Activated naive CD4-positive, alpha-beta T cell treated with anti-CD3 and anti-CD28 coated beads, Interleukin-2, amount 50 U/mL, for 24 hours (primary cell): ENCODE results near the gene PLEKHA1.
A peak's percentile ranks its signal among the peaks of the same experiment; 100 is the strongest.

Experiments
- H3K27ac Mint-ChIP-seq: one replicate; pipeline ENCODE4 v1.8.0; 2021; ENCODE audit warnings: mild to moderate bottlenecking, mixed read lengths
- H3K27me3 Mint-ChIP-seq: one replicate; pipeline ENCODE4 v1.8.0; 2021; ENCODE audit warnings: mixed read lengths
- H3K36me3 Mint-ChIP-seq: one replicate; pipeline ENCODE4 v1.8.0; 2021; ENCODE audit warnings: mixed read lengths
- H3K4me1 Mint-ChIP-seq: one replicate; pipeline ENCODE4 v1.8.0; 2021; ENCODE audit warnings: mixed read lengths
- H3K4me3 Mint-ChIP-seq: one replicate; pipeline ENCODE4 v1.8.0; 2021; ENCODE audit warnings: mild to moderate bottlenecking, mixed read lengths
- H3K9me3 Mint-ChIP-seq: one replicate; pipeline ENCODE4 v1.8.0; 2021; ENCODE audit warnings: mixed read lengths

The PLEKHA1 gene

DNA sequence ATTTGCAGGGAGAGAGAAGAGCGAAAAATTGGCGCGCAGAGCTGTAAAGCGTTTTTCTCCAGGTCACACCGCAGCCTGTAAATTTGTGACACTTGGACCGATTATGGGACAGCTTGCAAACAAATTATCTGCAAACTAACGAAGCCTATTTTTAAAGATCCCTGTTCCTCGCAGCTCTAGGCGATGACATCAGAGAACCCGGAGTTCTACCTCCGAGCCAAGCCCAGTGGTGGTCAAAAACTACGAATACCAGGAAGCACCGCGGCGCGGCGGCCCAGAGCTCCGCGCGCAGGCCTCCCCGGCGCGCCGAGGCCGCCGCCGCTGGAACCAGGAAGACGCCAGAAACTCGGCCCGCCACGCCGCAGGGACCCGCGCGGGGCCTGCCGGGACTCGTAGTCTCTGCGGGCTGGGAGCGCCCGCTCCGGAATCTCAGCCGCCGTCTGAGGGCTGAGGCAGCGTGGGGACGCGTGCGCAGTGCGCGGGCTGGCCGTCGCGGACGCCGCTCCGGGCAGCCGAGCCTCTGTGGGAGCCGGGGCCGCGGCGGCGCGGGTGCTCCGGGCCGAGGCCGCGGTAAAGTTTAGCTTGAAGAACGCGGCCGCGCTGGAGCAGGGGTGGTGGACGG lies at the start of gene PLEKHA1:
PLEKHA1 (plus strand) TSS at position 472 of the 622 bp plus-strand sequence. CDS start 18,493 bp downstream, outside the sequence.
- H3K4me3 Mint-ChIP-seq, result peak within 1 kb of the TSS; percentile 95
- H3K36me3 Mint-ChIP-seq, result no peaks in the 10 kb centered on the region
- H3K9me3 Mint-ChIP-seq, result no peaks in the 10 kb centered on the region
- peaks cover 52% of the 10 kb centered on the region for H3K4me1 Mint-ChIP-seq
- H3K27me3 Mint-ChIP-seq, result no peaks in the 10 kb centered on the region
- H3K27ac Mint-ChIP-seq, result peak within 1 kb of the TSS; percentile 99

DNA sequence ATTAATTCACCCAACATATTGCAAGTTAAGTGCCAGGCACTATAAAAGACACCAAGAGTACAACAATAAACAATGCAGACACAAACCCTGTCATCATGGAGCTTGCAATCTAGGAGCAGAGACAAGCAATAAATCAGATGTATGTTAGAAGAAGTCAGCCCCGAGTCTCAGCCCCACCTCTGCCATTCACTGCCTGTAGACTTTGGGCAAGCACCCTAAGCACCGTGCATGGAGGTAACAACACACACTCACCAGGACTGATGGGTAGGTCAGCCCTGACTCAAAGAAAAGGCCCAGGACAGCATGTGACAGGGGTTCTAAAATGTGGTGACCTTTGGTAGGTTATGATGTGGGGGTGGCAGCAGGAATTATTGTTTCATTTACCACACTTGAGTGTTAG lies 49.3 kb upstream of the PLEKHA1 start:
- H3K4me3 Mint-ChIP-seq, result no peak overlapping the region
- no peaks in the 10 kb centered on the region for H3K4me1 Mint-ChIP-seq
- H3K36me3 Mint-ChIP-seq, result no peaks in the 10 kb centered on the region
- H3K27me3 Mint-ChIP-seq, result peaks cover 12% of the 10 kb centered on the region
- no peaks in the 10 kb centered on the region for H3K9me3 Mint-ChIP-seq
- H3K27ac Mint-ChIP-seq, result no peak overlapping the region

DNA sequence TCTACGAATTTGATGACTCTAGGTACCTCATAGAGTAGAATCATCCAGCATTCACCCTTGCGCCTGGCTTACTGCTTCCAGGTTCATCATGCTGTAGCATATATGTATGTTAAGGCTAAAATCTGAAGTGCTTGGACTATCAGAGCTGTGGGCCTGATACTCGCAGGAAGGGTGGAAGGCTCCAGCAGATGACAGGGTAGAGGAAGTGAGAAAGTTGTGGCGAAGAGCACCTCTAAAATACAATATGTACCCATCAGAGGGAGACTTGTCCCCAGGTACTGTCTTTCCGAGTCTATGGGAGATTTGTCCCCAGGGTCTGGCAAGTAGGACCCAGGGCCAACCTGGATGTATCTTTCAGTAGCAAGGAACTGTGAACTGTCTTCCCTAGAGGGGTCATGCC lies 48.1 kb upstream of the PLEKHA1 start:
- H3K27me3 Mint-ChIP-seq, result peaks cover 15% of the 10 kb centered on the region
- no peaks in the 10 kb centered on the region for H3K4me1 Mint-ChIP-seq
- H3K27ac Mint-ChIP-seq, result no peak overlapping the region
- H3K4me3 Mint-ChIP-seq, result no peak overlapping the region
- no peaks in the 10 kb centered on the region for H3K36me3 Mint-ChIP-seq
- H3K9me3 Mint-ChIP-seq, result no peaks in the 10 kb centered on the region

DNA sequence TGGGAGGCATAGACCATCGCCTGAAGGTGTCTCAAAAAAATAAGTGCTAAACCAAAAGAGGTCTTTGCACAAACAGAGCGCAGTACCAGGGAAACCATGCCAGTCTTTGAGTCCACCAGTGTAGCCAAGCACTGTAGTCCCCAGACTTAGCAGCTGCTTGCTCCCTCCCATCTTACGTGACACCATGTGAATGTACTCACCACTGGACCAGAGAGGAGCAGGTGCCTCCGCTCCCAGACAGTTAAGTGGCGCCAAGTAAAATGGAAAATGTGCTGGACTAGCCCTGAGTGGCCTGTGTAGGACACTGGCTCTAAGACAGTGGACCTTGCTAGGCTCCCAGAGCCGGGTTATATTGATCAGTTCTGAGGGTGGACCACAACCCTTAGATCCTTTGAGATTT lies 47.7 kb upstream of the PLEKHA1 start:
- no peak overlapping the region for H3K4me3 Mint-ChIP-seq
- H3K36me3 Mint-ChIP-seq, result no peaks in the 10 kb centered on the region
- H3K27me3 Mint-ChIP-seq, result peaks cover 15% of the 10 kb centered on the region
- no peaks in the 10 kb centered on the region for H3K4me1 Mint-ChIP-seq
- no peak overlapping the region for H3K27ac Mint-ChIP-seq
- H3K9me3 Mint-ChIP-seq, result no peaks in the 10 kb centered on the region

DNA sequence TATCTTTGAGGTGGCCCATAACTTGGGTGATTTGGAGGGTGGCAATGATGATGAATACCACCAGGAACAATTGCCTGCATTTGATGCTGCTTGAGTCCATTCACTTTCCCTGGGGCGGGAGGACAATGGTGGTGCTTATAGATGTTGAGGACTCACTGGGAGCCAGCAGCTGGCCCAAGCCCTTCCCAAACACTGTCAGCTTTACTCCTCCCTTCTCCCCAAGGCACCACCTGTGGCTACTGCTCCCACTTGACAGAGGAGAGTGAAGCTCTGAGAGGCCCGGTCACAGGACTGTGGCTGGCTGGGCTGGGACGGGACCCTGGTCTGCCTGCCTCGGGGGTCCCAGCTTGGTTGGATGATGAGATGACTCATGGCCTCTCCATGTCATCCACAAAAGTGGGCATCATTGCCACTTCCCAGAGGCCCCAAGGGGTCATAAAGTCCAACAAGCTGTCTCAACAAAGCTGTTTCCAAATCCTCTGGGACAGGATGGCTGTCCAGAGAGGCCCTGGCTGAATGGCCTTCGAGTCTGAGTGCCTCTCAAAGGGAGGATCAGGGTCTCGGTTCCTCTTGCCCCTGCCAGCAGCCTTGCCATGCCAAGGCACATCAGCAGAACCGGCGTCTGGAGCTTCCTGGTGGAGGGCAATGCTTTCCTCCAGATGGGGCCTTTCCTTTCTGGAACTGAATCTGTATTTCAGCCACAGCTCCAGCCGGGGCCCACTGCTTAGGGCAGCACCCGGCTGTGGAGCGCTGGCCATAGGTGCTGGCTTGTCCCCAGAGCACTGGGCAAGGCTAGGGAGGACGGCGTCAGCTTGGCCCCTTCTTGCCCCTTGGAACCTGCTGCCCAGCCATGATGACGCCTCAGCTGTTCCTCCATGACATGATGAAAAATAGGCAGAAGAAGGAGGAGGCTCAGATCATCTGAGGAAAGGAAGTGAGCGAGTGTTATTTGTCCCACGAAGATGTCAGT lies 47.0 kb upstream of the PLEKHA1 start:
- H3K4me1 Mint-ChIP-seq, result no peaks in the 10 kb centered on the region
- no peak overlapping the region for H3K4me3 Mint-ChIP-seq
- H3K27me3 Mint-ChIP-seq, result peaks cover 15% of the 10 kb centered on the region
- no peaks in the 10 kb centered on the region for H3K9me3 Mint-ChIP-seq
- no peaks in the 10 kb centered on the region for H3K36me3 Mint-ChIP-seq
- no peak overlapping the region for H3K27ac Mint-ChIP-seq

DNA sequence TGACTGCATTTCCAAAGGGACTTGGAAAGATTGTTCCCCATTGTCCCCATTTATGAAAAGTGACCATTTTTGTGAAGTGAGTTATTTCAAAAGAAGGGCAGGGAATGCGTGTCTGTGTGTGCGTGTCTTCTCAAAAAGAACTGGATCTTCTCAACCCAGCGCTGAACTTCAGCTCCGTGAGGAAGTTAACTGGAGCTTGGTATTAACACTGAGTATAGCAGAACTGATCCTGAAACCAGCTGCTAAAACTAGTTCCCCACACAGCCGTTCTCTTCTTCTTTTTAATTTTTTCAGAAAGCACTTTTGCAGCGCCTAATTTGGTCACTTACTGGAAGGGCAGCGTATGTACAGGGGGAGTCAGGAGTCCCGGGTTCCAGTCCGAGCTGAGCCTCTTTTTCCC lies 45.8 kb upstream of the PLEKHA1 start:
- H3K4me1 Mint-ChIP-seq, result no peaks in the 10 kb centered on the region

DNA sequence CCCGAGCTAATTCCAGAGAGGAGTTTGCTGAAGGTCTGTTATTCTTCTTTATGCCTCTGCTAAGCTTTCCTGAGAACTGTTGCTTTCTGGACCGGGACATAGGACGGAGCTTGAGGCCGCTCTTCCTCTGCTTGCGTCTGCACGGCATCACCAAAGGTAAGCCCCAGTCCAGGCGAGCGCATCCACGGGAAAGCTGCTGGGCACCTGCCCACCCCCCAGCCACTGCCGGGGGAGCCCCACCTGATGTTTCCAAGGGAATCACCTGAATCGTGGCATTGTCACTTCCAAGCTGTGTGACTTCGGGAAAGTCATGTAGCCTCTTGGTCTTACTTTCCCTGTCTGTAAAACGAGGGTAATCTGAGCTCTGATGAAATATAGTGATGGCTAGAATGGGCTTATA lies 45.1 kb upstream of the PLEKHA1 start:
- Mint-ChIP-seq H3K4me3 (no peak overlapping the region), H3K36me3 (no peaks in the 10 kb centered on the region), H3K9me3 (no peaks in the 10 kb centered on the region), H3K4me1 (no peaks in the 10 kb centered on the region), H3K27me3 (peaks cover 7% of the 10 kb centered on the region), H3K27ac (no peak overlapping the region)

More for the DNA sequence above, 45.8 kb upstream of the PLEKHA1 start:
- Mint-ChIP-seq H3K36me3 (no peaks in the 10 kb centered on the region), H3K27ac (no peak overlapping the region), H3K9me3 (no peaks in the 10 kb centered on the region), H3K4me3 (no peak overlapping the region), H3K27me3 (peaks cover 7% of the 10 kb centered on the region)

DNA sequence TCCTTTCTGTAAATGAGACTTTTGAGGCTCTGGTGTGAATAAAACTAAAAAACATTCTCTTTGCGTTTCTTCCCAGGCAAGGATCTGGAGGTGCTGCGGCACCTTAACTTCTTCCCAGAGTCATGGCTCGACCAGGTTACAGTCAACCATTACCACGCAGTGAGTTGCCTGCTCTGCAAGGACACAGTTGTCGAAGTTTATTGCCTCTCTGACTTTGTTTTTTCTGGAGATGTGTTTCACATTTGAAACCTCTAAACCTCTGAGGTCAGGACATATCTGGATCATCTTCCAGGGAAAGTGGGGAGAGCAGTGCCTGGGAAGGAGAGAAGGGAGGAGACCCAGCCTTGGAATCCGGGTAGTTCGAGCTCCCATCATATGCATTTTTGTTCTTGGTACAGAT lies 43.4 kb upstream of the PLEKHA1 start:
- Mint-ChIP-seq H3K27ac (no peak overlapping the region), H3K4me3 (no peak overlapping the region), H3K36me3 (no peaks in the 10 kb centered on the region), H3K4me1 (no peaks in the 10 kb centered on the region), H3K9me3 (no peaks in the 10 kb centered on the region), H3K27me3 (peaks cover 5% of the 10 kb centered on the region)

DNA sequence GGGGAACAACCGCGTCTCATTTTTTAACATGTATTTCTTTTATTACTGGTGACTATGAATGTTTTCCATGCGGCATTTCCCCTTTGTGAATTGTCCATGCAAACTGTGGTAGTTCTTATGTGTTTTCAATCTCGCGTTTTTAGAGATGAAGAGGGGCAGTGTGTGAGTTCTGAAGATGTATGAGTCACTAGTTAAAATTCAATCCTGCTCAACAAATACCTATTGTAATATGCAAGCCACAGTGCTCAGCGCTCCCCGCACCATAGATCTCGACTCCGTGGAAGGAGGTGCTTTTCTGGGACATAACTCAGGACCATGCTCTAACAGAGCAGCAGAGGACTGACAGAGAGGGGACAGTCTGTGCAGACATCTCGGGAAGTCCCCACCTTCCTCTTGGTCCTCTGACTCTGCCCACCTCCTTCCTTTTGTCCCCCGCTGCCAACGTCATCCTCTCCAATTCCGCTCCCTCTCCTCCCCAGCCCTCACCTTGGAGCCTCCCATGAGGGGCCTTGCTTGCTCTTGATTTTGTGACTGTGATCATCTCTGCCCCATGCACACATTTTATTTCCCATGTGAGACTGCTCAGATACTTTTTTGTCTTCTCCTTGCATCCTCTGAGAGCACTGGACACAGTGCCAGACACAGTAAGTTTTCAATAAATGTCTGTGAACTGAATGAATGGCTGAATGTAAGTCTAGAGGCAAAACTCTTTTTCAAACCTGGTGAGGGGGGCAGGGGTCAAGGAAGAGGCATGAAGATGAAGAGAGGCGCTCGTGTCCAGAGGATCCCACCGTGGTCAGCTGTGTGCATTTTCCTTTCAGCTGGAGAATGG lies 42.7 kb upstream of the PLEKHA1 start:
- no peaks in the 10 kb centered on the region for H3K4me1 Mint-ChIP-seq
- H3K4me3 Mint-ChIP-seq, result no peak overlapping the region
- peaks cover 5% of the 10 kb centered on the region for H3K27me3 Mint-ChIP-seq
- no peaks in the 10 kb centered on the region for H3K36me3 Mint-ChIP-seq
- H3K9me3 Mint-ChIP-seq, result no peaks in the 10 kb centered on the region
- no peak overlapping the region for H3K27ac Mint-ChIP-seq

DNA sequence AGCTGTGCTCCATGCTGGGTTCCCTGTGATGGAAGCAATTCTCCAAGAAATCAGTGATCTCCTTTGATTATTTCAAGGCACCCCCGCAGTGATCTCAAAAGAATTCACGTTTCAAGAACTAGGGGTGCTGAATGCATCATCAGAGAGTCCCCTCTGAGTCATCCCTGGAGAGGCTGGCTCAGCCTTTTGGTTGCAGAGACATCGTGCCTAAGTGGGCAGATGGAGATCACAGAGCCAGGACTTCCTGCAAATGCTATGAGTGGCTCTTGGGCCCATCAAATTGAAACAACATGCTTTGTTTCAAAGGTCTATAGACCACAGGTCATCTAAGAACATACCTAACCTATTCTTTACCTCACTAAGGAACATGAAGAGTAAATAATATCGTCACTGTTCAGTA lies 41.5 kb upstream of the PLEKHA1 start:
- Mint-ChIP-seq H3K27me3 (peaks cover 5% of the 10 kb centered on the region), H3K4me1 (no peaks in the 10 kb centered on the region), H3K9me3 (no peaks in the 10 kb centered on the region), H3K27ac (no peak overlapping the region), H3K4me3 (no peak overlapping the region), H3K36me3 (no peaks in the 10 kb centered on the region)

DNA sequence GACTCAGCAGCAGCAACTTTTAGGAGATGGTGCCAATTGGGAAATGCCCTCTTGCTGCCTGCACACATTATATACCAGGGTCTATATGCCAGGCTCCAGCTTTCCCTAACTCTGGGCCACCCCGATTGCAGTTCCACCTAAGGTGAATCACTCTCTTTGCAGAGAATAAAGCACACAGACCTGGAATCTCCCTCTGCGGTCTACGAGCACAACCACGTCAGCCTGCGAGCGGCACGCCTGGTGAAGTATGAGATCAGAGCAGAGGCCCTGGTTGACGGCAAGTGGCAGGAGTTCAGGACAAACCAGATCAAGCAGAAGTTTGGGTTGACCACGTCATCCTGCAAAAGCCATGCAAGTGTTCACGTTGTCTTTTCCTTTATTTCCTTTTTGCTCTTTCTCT lies 38.2 kb upstream of the PLEKHA1 start:
- Mint-ChIP-seq H3K27me3 (peaks cover 2% of the 10 kb centered on the region), H3K9me3 (no peaks in the 10 kb centered on the region), H3K36me3 (no peaks in the 10 kb centered on the region), H3K4me3 (no peak overlapping the region), H3K4me1 (no peaks in the 10 kb centered on the region), H3K27ac (no peak overlapping the region)

DNA sequence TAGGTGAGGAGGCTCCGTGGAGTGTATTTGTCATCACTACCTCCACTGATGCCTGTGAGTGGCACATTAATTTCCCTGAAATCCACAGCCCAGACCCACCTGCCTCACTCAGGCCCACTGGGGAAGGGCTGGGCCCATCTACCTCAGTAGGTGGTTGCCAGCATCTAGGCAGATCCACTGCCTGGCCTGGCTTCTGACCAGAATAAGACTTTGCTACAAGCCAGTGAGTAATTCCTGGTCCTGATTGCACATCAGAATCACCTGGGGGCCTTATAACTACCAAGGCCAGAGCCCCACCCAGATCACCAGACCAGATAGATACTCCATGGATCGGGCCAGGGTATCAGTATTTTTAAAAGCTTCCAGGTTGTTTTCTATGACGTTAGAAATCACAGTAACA lies 37.5 kb upstream of the PLEKHA1 start:
- Mint-ChIP-seq H3K4me1 (no peaks in the 10 kb centered on the region), H3K4me3 (no peak overlapping the region), H3K36me3 (no peaks in the 10 kb centered on the region), H3K9me3 (no peaks in the 10 kb centered on the region), H3K27ac (no peak overlapping the region), H3K27me3 (peaks cover under 1% of the 10 kb centered on the region)

DNA sequence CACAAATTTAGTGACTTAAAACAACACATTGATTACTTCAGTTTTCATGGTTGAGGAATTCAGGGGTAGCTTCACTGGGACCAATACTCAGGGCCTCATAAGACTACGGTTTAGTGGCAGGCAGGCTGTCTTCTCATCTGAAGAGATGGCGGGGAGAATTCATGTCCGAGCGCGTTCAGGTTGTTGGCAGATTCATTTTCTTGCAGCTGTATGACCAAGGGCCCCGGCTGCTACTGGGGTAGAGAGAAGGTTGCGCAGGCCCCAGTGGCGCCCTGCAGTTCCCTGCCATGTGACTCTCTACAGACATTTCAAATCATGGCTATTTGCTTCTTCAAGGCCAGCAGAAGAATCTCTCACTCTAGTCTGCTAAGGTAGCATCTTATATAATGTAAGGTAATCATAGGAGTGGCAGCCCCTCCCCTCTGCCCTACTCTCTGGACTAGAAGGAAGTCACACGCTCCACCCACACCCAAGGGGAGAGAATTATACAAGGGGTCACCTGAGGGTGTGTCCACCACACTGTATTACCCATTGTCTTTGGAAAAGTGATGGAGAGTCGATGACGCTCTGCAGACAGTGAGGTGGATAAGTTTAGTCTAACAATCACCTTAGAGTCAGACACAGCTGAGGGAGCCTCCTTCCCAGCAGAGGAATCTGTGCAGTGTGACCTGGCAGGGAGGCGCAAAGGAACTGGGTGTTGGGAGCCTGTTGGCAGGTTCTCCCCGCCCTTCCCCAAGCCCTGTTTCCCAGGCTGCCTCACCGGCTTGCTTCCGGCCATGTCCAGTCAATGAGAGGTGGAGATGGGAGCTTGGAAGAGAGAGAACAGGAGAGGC lies 35.7 kb upstream of the PLEKHA1 start:
- no peaks in the 10 kb centered on the region for H3K36me3 Mint-ChIP-seq
- no peaks in the 10 kb centered on the region for H3K27me3 Mint-ChIP-seq
- H3K27ac Mint-ChIP-seq, result no peak overlapping the region
- H3K4me1 Mint-ChIP-seq, result peaks cover 6% of the 10 kb centered on the region
- no peaks in the 10 kb centered on the region for H3K9me3 Mint-ChIP-seq
- H3K4me3 Mint-ChIP-seq, result no peak overlapping the region

DNA sequence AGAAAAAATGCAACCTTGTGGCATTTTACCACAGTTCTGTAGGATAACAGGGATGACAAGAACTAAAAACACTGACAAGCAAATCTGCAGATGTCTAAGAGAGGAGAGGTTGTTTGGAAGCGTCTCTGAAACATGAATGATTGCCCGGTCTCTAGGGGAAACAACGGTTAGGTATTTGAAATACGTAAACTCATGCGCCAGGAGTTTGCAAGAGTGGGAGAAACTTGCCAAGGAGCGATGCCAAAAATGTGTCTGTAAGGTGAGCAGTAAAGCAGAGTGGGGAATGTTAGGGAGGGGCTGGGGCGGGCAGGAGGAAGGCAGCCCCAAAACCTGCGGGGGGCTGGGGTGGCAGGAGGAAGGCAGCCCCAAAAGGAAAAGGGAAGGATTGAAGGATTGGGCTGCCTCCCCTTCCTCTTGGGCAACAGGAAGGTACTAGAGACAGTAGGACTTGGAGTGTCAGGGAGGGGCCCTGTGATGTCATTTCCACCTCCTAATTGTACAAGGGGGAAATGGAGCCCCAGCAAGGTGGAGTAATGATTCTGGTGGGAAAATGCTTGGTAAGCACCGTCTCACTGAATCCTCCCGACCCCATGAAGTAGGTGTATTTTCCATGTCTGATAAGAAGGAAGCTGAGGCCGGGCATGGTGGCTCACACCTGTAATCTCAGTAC lies 33.2 kb upstream of the PLEKHA1 start:
- Mint-ChIP-seq H3K27me3 (no peaks in the 10 kb centered on the region), H3K4me1 (peaks cover 6% of the 10 kb centered on the region), H3K27ac (no peak overlapping the region), H3K4me3 (no peak overlapping the region), H3K9me3 (no peaks in the 10 kb centered on the region), H3K36me3 (no peaks in the 10 kb centered on the region)
